A673 (cell line): ENCODE results near the gene GNG3.

Experiments used
- CTCF ChIP-seq: fragments of 300-800, 200-600 bp; sonication (generic); conservative IDR thresholded peaks from 2 replicates; pipeline ENCODE4 v1.5.1; 2017; ENCODE audit warnings: low read depth, mild to moderate bottlenecking, antibody characterized with exemption, low read length, moderate library complexity, mixed read lengths
- EZH2 ChIP-seq: fragments of 200-600 bp; sonication (generic); IDR thresholded peaks from 2 replicates; pipeline ENCODE4 v1.6.1; 2017; ENCODE audit warnings: borderline replicate concordance, low read depth, mild to moderate bottlenecking, mixed read lengths, antibody characterized with exemption, low read length; ENCODE audit not compliant: poor library complexity, severe bottlenecking

GRCh38 chr11:62667460-62667859 lies 40.0 kb upstream of the GNG3 start:
- TF ChIP-seq EZH2 (no peak), CTCF (no peak)
